CD4-positive, alpha-beta T cell (primary cell): ENCODE measurements around the gene P2RX7. TPM values are rescaled to one million over a fixed set of nuclear protein-coding genes. Genes with fewer than 3 reads are reported as not detected.
A peak's percentile ranks its signal among the peaks of the same experiment; 100 is the strongest.

Experiments used
- ATAC-seq: fragments of 200-7000 bp; cut with Tn5 transposase; one replicate; pipeline ENCODE4 v1.10.0; 2022; ENCODE audit warnings: mild to moderate bottlenecking; ENCODE audit not compliant: poor library complexity
- CTCF ChIA-PET: fragments of 350-600 bp; sonication (Branson Sonifier 250); formaldehyde crosslinking; loops from one replicate; lab custom pipeline; 2021; ENCODE audit warnings: antibody characterized with exemption, inconsistent platforms; lab: Charles Lee
- POLR2A ChIA-PET: fragments of 350-600 bp; sonication (Branson Sonifier 250); formaldehyde crosslinking; loops from one replicate; lab custom pipeline; 2021; ENCODE audit warnings: antibody characterized with exemption, inconsistent platforms; lab: Charles Lee
- DNase-seq, 14 experiments: peaks; one replicate each; pipeline ENCODE4 v3.0.0-alpha.2; 2013 to 2020; ENCODE audit warnings: mixed read lengths in 2 of 14
- H3K27ac ChIP-seq, 2 donors: one replicate each; pipeline versions ENCODE4 v1.5.1 to v1.7.0; 2013; ENCODE audit warnings: low read length in 2 of 2, low read depth in 1 of 2, mild to moderate bottlenecking in 1 of 2
- H3K27me3 ChIP-seq, 2 experiments: 1 replicate in 1 of 2; 2 replicates in 1 of 2; pipeline versions ENCODE4 v1.6.1 to v1.7.0; 2013; ENCODE audit warnings: low read length in 2 of 2, control low read depth in 1 of 2, mild to moderate bottlenecking in 1 of 2, moderate library complexity in 1 of 2; ENCODE audit not compliant: insufficient read depth in 2 of 2, control insufficient read depth in 1 of 2
- H3K36me3 ChIP-seq: one replicate; pipeline ENCODE4 v1.6.1; 2013; ENCODE audit warnings: low read length, control low read depth; ENCODE audit not compliant: insufficient read depth
- H3K4me1 ChIP-seq: one replicate; pipeline ENCODE4 v1.6.1; 2013; ENCODE audit warnings: low read length, control low read depth; ENCODE audit not compliant: insufficient read depth
- H3K4me3 ChIP-seq: one replicate; pipeline ENCODE4 v1.5.1; 2013; ENCODE audit warnings: mild to moderate bottlenecking, low read length, moderate library complexity
- H3K9me3 ChIP-seq, 2 experiments: 1 replicate in 1 of 2; 2 replicates in 1 of 2; pipeline versions ENCODE4 v1.6.1 to v1.7.0; 2013; ENCODE audit warnings: low read length in 2 of 2, mild to moderate bottlenecking in 2 of 2, control low read depth in 1 of 2, moderate library complexity in 1 of 2; ENCODE audit not compliant: control insufficient read depth in 1 of 2, insufficient read depth in 1 of 2
- H3K27ac Mint-ChIP-seq: one replicate; pipeline ENCODE4 v1.8.0; 2020; ENCODE audit warnings: mixed read lengths
- H3K27me3 Mint-ChIP-seq: one replicate; pipeline ENCODE4 v1.8.0; 2021; ENCODE audit warnings: mixed read lengths
- H3K36me3 Mint-ChIP-seq: one replicate; pipeline ENCODE4 v1.8.0; 2021; ENCODE audit warnings: low read depth, mixed read lengths
- H3K4me1 Mint-ChIP-seq: one replicate; pipeline ENCODE4 v1.8.0; 2021; ENCODE audit warnings: low read depth, mixed read lengths
- H3K4me3 Mint-ChIP-seq: one replicate; pipeline ENCODE4 v1.8.0; 2020; ENCODE audit warnings: mild to moderate bottlenecking, mixed read lengths
- H3K9me3 Mint-ChIP-seq: one replicate; pipeline ENCODE4 v1.8.0; 2020; ENCODE audit warnings: mixed read lengths
- intact Hi-C, 2 experiments: fragments of 100-400 bp; cut with DNase I in 1 of 2; cut with micrococcal nuclease in 1 of 2; formaldehyde crosslinking; loops; one replicate each; pipeline versions ENCODE4 v1.15.1 to v1.9.0; 2023 to 2025; cut with DNase I, micrococcal nuclease
- total RNA-seq, 174 experiments: library from RNA in 2 of 174; stranded (reverse) in 2 of 174; gene quantifications; one replicate each; pipeline ENCODE4 v1.2.3 and lab custom pipeline; 2021 to 2026
- TF ChIP-seq, protein P1 (sequence below): fragments of 200-600 bp; IDR thresholded peaks from one replicate; pipeline ENCODE4 v1.8.0; 2022; ENCODE audit warnings: antibody characterized with exemption, mild to moderate bottlenecking

P2RX7 gene
- total RNA-seq, 2 experiments from 2014 or later: 4.6 to 4.8 TPM

- H3K27ac Mint-ChIP-seq: no peak overlapping the region
- intact Hi-C loops: loop anchor here (1.0 to 10.0 kb wide), 9 partner anchors 48 to 753 kb away; partner anchors contain the start of gene POP5 (in 2 of the 2)
- H3K4me1 Mint-ChIP-seq: no peaks in the 10 kb centered on the region
- H3K36me3 Mint-ChIP-seq: no peaks in the 10 kb centered on the region
- Histone ChIP-seq H3K27ac (no peak overlapping the region), H3K27me3 (no peaks in the 10 kb centered on the region), H3K4me3 (no peak overlapping the region), H3K36me3 (no peaks in the 10 kb centered on the region), H3K4me1 (no peaks in the 10 kb centered on the region), H3K9me3 (no peaks in the 10 kb centered on the region)
- no peak overlapping the region for H3K4me3 Mint-ChIP-seq
- ATAC-seq: peak; percentile 82
- POLR2A ChIA-PET: no interaction called here
- peak; percentile 33 to 87 (median 58) for DNase-seq
- H3K27me3 Mint-ChIP-seq: no peaks in the 10 kb centered on the region
- TF ChIP-seq, protein P1, sequence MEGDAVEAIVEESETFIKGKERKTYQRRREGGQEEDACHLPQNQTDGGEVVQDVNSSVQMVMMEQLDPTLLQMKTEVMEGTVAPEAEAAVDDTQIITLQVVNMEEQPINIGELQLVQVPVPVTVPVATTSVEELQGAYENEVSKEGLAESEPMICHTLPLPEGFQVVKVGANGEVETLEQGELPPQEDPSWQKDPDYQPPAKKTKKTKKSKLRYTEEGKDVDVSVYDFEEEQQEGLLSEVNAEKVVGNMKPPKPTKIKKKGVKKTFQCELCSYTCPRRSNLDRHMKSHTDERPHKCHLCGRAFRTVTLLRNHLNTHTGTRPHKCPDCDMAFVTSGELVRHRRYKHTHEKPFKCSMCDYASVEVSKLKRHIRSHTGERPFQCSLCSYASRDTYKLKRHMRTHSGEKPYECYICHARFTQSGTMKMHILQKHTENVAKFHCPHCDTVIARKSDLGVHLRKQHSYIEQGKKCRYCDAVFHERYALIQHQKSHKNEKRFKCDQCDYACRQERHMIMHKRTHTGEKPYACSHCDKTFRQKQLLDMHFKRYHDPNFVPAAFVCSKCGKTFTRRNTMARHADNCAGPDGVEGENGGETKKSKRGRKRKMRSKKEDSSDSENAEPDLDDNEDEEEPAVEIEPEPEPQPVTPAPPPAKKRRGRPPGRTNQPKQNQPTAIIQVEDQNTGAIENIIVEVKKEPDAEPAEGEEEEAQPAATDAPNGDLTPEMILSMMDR: peak; percentile 99
- H3K9me3 Mint-ChIP-seq: no peaks in the 10 kb centered on the region
- CTCF ChIA-PET: interaction anchor here (0.5 to 1.0 kb wide), 3 partner anchors 19 to 291 kb away, joined by 3 to 4 read pairs (median 3); no protein-coding TSS in a partner anchor
Measured at GRCh38 chr12:121110211-121110940, 22.3 kb upstream of the P2RX7 start.

- Histone ChIP-seq H3K36me3 (no peaks in the 10 kb centered on the region), H3K4me3 (no peak overlapping the region), H3K9me3 (no peaks in the 10 kb centered on the region), H3K27me3 (no peaks in the 10 kb centered on the region), H3K4me1 (no peaks in the 10 kb centered on the region), H3K27ac (no peak overlapping the region)
- Mint-ChIP-seq H3K36me3 (no peaks in the 10 kb centered on the region), H3K27me3 (no peaks in the 10 kb centered on the region), H3K9me3 (no peaks in the 10 kb centered on the region), H3K4me1 (no peaks in the 10 kb centered on the region), H3K27ac (no peak overlapping the region), H3K4me3 (no peak overlapping the region)
- ChIA-PET CTCF (no interaction called here), POLR2A (no interaction called here)
- intact Hi-C loops: loop anchor here (2.0 to 10.0 kb wide), 7 partner anchors 49 to 754 kb away; partner anchors contain the start of gene POP5 (in 2 of the 2)
- TF ChIP-seq, protein P1: no peak
- no peak for DNase-seq
- no peak for ATAC-seq
Measured at GRCh38 chr12:121111684-121112083, 21.0 kb upstream of the P2RX7 start.

DNA sequence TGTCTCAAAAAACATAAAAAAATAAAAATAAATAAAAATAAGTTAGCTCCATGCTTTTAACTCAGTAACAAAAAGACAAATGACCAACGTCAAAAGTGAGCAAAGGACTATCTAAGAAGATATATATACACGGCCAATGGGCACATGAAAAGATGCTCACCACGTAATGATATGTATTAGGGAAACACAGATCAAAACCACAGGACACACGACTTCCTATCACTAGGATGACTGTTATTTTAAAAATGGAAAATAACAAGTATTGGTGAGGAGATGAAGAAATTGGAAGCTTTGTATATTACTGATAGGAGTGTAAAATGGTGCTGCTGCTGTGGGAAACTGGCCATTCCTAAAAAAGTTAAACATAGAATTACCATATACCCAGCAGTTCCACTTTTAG, 20.2 kb upstream of the P2RX7 start:
- CTCF ChIA-PET: no interaction called here
- no peaks in the 10 kb centered on the region for H3K36me3 ChIP-seq
- DNase-seq (no peak), ATAC-seq (no peak)
- POLR2A ChIA-PET: no interaction called here
- intact Hi-C loops: loop anchor here (5.0 to 10.0 kb wide), 5 partner anchors 50 to 755 kb away; partner anchors contain the start of gene POP5 (in 2 of the 2)
- H3K4me3 ChIP-seq: no peak overlapping the region
- H3K27me3 ChIP-seq: no peaks in the 10 kb centered on the region
- H3K4me1 Mint-ChIP-seq: no peaks in the 10 kb centered on the region
- no peaks in the 10 kb centered on the region for H3K36me3 Mint-ChIP-seq
- H3K4me1 ChIP-seq: no peaks in the 10 kb centered on the region
- H3K27ac ChIP-seq: no peak overlapping the region
- TF ChIP-seq, protein P1: no peak
- H3K4me3 Mint-ChIP-seq: no peak overlapping the region
- H3K27ac Mint-ChIP-seq: no peak overlapping the region
- no peaks in the 10 kb centered on the region for H3K9me3 Mint-ChIP-seq
- H3K9me3 ChIP-seq: no peaks in the 10 kb centered on the region
- H3K27me3 Mint-ChIP-seq: no peaks in the 10 kb centered on the region
